Hippocampal formation (tissue), 2 donors: Measurements from ENCODE around the gene ACE.

Source experiments
- DNase-seq, 2 donors: peaks; one replicate each; lab custom pipeline; 2025; lab: John Stamatoyannopoulos, UW

Gene ACE

DNA sequence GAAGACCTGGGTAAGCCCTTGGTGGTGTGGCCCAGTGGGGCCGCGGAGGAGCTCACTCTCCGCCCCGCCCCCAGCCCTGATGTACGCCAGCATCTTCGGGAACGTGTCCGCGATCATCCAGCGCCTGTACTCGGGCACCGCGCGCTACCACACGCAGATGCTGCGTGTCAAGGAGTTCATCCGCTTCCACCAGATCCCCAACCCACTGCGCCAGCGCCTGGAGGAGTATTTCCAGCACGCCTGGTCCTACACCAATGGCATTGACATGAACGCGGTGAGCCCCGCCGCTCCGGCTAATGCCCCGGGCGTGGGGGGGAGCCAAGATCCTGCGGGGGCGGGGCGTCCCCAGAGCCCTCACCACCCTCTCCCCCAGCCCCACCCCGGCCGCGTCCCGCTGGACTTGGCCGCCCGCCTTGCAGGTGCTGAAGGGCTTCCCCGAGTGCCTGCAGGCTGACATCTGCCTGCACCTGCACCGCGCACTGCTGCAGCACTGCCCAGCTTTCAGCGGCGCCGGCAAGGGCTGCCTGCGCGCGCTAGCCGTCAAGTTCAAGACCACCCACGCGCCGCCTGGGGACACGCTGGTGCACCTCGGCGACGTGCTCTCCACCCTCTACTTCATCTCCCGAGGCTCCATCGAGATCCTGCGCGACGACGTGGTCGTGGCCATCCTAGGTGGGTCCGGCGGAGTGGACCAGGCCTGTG lies 61.3 kb downstream of the ACE start:
- DNase-seq: no peak

DNA sequence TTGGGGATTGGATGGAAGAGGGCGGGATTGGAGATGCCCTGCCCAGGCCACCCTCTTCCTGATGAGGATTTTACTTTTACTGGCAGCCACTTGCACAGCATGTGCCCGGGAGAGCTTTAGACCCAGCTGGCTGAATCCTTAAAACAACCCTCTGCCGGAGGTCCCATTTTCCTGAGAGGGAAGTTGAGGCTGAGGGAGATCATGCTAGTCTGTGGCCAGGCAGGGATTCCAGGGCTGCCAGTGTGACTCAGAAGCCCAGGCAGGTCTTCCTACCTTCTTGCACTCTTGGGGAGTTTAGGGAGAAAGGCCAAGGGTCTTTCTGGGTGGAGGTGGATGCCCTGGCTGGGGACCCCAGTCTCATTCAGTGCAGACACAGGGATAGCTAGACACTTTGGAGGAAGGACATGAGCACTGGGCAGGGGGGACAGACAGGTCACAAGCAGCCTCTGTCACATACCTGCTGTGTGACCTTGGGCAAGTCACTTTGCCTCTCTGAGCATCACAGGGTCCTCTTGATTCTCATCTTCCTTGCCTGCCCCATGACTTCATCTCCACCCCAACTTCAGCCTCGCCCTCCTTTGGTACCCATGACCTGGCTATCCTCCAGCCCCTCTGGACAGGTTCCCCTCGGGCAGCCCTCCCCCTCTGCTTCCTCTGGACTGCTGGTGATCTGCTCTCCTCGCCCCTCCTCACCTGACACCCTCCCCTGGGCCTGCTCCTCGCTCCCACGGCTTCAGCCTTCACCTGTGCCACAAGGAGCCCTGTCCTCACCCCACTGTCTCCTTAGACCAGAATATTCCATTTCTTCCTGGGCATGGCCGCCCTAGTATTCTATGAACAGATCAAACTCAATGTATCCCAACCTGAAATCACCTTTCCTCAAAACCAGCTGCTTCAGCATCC lies 62.1 kb downstream of the ACE start:
- DNase-seq: no peak

DNA sequence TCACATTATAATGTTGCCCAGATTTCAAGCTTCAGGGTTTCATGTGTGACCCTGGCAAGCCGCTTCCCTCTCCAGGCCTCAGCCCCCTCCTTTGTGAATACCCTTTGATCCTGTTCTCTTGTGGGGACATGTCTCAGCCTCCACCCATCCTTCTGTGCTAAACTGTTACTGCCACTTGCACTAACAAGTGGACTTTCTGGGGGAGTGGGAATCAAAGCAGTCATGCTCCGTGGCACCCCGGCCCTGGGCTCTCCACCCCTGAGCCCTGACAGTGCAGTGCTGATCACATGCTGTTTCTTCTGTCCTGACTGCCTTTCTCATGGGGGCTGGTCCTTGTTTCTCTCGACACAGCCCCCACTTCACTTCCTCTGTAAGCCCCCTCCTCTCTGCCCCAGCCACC lies 63.7 kb downstream of the ACE start:
- no peak for DNase-seq

DNA sequence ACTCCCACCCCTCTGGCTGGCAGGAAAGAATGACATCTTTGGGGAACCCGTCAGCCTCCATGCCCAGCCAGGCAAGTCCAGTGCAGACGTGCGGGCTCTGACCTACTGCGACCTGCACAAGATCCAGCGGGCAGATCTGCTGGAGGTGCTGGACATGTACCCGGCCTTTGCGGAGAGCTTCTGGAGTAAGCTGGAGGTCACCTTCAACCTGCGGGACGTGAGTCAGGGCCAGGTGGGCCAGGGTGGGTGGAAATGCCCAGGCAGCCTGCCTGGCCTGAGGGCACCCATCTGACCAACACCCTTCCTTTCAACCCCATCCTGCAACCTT lies 65.3 kb downstream of the ACE start:
- no peak for DNase-seq

DNA sequence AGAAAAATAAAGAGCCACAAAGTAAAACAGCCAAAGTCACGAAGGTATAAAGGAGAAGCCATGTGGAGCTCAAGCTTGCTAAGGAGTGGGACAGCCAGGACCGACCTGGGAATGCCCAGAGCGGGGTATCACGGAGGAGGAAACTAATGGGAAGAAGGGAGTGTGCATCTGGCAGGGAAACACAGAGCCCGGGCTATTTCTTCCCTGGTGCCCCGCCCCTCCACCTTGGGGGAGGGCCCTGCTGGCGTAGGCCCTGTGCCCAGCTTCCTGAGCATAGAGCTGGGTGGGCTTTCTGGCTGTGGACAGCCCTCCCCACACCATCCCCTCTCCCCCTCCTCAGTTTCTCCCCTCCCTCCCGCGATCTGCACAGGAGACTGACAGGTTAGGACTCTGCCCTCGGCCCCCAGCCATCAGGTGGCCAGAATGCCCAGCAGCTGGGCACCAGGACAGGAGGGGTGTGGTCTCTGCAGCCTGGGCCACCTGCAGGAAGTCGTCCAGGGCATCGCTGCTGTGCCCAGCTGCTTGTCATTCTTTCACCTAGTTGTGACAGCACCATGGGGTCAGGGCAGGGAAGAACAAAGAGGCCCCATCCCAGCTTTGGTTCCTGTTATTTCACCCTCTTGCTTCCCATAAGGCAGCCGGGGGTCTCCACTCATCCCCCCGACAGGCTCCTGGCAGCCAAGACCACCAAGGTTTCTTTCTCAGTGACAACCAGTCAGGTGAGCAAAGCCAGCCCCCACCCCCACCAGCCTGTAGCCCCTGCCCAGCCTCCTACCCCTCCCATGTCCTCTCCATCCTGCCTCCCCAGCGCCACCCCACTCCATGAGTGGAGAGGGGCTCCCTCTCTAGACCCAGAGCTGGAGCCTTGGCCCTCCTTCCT lies 66.3 kb downstream of the ACE start:
- no peak for DNase-seq

DNA sequence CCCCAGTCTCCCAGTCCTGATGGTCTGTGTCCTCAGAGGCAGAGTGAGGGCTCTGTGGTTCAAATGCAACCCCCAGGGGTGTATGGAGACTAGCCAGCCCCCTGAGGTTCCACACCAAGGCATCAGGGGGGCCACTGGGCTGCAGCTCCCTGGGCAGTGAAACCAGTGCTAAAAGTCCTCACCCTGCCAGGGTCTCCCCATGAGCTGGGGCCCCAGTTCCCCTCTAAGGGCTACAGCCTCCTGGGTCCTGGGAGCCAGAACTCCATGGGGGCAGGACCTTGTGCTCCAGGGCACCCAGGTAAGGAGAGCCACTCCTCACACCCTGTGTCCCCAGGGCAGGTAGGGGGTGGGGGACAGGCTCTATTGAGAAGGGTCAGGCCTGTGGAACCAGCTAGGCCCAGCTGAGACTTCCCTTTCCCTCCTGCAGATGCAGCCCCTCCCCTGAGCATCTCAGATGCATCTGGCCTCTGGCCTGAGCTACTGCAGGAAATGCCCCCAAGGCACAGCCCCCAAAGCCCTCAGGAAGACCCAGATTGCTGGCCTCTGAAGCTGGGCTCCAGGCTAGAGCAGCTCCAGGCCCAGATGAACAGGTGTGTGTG lies 67.1 kb downstream of the ACE start:
- no peak for DNase-seq

DNA sequence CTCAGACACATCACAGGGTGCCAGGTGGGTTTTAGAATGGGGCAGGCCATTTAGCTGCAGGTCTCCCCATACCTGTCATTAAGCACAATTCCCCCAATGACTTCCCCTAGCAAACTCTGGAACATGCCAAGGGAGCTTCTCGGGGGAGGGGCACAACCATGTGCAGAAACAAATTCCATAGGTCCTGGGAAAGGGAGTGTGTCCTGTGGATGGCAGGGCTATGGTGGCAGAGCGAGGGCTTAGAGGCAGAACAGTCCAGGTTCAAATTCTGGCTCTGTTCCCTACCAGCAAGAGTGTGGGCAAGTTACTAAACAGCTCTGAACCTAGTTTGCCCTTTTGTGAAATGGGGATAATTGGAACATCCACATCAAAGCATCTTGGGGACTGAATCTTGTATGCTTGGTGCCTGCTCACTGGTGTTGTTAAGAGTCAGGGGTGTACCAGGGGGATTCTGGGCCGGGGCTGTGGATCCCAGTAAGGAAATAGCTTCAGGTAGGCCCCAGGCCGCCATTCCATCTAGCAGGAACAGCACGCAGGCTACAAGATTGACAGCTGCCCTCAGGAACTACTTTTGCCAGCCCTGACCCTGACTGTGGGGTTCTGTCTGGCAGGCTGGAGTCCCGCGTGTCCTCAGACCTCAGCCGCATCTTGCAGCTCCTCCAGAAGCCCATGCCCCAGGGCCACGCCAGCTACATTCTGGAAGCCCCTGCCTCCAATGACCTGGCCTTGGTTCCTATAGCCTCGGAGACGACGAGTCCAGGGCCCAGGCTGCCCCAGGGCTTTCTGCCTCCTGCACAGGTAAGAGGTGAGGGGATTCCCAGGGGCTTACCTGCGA lies 67.8 kb downstream of the ACE start:
- no peak for DNase-seq

DNA sequence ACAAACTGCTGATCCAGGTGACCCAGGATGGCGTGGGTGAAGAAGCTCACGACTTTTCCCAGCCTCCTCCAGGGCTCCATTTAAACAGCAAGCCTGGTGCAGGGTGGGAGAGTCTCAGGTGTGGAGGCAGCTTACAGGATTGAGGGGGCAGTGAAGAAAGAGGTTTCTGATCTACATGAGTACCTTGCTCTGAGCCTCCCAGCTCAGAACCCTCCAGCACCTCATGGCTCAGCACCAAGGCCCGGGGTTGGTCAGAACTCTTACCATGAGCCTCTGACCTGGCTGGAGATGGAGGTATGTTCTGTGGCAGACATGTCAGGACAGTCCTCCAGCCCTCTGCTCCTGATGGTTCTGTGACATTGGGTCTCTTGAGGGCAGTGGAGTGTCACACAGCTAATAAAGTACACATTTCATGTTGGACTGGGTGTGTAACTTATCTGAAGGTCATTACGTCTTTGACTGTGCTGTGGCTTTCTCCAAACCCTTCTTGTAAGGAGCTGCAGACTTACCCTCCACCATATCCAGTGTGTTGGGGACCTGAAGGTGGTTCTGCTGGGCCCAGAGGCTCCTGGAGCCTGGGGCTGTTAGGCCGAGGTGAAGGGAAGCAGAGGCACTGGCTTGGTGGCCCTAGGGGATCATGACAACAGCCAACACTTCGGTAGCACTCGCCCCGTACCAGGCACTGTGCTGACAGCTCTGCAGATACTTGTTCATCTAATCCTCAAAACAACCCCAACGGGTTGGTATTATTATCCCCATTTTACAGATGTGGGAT lies 69.6 kb downstream of the ACE start:
- no peak for DNase-seq

DNA sequence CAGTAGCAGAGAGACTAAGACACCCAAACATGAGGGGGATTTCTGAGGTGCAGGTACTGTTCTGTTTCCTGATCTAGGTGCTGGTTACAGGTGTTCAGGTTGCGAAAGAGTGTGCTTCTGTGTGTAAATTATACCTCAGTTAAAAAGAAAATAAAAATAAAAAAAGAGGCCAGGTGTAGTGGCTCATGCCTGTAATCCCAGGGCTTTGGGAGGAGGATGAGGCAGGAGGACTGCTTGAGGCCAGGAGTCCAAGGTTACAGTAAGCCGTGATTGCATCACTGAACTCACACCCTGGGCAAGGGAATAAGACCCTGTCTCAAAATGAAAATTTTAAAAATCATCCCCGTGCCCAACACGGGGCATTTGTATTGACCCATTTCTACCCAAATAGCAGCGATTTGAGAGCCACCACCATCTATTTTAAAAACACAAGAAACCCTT lies 70.2 kb downstream of the ACE start:
- no peak for DNase-seq
